Lower lobe of right lung (tissue), 2 donors: ENCODE data around the gene LCOR. TPM values are rescaled to one million over a fixed set of nuclear protein-coding genes. Genes with fewer than 3 reads are reported as not detected.

ENCODE experiments used
- ATAC-seq, 2 donors: fragments of 200-7000 bp; cut with Tn5 transposase; one replicate each; pipeline ENCODE4 v1.9.1; 2020 to 2022; ENCODE audit warnings: mild to moderate bottlenecking in 2 of 2, moderate library complexity in 2 of 2
- DNase-seq: peaks from one replicate; pipeline ENCODE4 v3.0.0-alpha.2; 2020
- H3K27ac ChIP-seq: fragments of 200-600 bp; one replicate; pipeline ENCODE4 v1.8.0; 2022
- H3K27me3 ChIP-seq: fragments of 200-600 bp; one replicate; pipeline ENCODE4 v1.8.0; 2022; ENCODE audit warnings: low read depth
- H3K36me3 ChIP-seq: fragments of 200-600 bp; one replicate; pipeline ENCODE4 v1.8.0; 2022; ENCODE audit warnings: mild to moderate bottlenecking
- H3K4me1 ChIP-seq: fragments of 200-600 bp; one replicate; pipeline ENCODE4 v1.8.0; 2022
- H3K4me3 ChIP-seq: fragments of 200-600 bp; one replicate; pipeline ENCODE4 v1.8.0; 2022; ENCODE audit warnings: mild to moderate bottlenecking
- H3K9me3 ChIP-seq: fragments of 200-600 bp; one replicate; pipeline ENCODE4 v1.8.0; 2022
- intact Hi-C: fragments of 100-400 bp; cut with DNase I; formaldehyde crosslinking; loops from one replicate; pipeline ENCODE4 v1.11.0; 2022
- total RNA-seq: library from RNA; stranded (reverse); fragmentation: NEBNext Ultra II Directional; extraction: Animal tissue kit (Norgen Biotek cat#: 25700); gene quantifications from one replicate; pipeline ENCODE4 v1.2.1, GENCODE V29; 2021
- TF ChIP-seq, protein P1 (sequence below): fragments of 200-600 bp; IDR thresholded peaks from one replicate; pipeline ENCODE4 v1.8.0; 2022; ENCODE audit warnings: antibody characterized with exemption, mild to moderate bottlenecking
- donor health status: DM: no; HTN: yes; CAD: no; lungs with severe emphysema.

Gene LCOR
- total RNA-seq, 1 donor from 2014 or later: 34.7 TPM

DNA sequence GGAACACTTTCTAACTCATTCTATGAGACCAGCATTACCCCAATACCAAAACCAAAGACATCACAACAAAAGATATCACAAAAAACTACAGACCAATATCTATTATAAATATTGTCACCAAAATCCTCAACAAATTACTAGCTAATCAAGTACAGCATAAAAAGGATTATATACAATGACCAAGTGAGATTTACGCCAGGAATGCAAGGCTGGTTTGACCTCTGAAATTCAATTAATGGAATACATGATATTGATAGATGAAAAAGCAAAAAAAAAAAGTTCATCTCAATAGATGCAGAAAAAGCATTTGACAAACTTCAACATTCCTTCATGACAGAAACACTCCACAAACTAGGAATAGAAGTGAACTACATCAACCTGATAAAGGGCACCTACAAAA lies 175.3 kb downstream of the LCOR start:
- TF ChIP-seq, protein P1, sequence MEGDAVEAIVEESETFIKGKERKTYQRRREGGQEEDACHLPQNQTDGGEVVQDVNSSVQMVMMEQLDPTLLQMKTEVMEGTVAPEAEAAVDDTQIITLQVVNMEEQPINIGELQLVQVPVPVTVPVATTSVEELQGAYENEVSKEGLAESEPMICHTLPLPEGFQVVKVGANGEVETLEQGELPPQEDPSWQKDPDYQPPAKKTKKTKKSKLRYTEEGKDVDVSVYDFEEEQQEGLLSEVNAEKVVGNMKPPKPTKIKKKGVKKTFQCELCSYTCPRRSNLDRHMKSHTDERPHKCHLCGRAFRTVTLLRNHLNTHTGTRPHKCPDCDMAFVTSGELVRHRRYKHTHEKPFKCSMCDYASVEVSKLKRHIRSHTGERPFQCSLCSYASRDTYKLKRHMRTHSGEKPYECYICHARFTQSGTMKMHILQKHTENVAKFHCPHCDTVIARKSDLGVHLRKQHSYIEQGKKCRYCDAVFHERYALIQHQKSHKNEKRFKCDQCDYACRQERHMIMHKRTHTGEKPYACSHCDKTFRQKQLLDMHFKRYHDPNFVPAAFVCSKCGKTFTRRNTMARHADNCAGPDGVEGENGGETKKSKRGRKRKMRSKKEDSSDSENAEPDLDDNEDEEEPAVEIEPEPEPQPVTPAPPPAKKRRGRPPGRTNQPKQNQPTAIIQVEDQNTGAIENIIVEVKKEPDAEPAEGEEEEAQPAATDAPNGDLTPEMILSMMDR: no peak
- Histone ChIP-seq H3K36me3 (no peaks in the 10 kb centered on the region), H3K27me3 (no peaks in the 10 kb centered on the region), H3K4me1 (no peaks in the 10 kb centered on the region), H3K9me3 (peaks cover 13% of the 10 kb centered on the region), H3K27ac (no peak overlapping the region), H3K4me3 (no peak overlapping the region)
- ATAC-seq (no peak), DNase-seq (no peak)
- intact Hi-C loops: no loop called here

DNA sequence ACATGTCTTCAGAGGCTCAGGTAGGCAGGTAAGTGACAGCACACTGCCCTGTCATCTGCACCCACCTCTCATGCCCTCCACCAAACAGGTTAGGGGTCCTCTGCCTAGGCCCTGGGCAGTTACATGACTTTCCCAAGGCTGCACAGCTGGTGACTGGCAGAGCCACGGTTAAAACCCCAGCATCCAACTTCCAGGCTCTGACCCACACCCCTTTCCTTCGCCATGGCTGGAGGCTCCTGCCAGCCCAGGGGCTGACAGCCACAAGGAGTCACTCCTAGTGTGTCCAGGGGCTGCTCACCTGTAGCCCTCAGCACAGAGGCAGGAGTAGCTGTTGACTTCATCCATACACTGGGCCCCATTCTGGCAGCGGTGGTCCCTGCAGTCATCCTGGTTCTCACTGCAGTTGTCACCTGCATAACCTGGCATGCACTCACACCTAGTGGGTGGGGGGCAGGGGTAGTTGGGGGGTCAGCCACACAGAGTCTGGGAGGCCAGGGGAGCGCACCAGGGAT lies 178.7 kb downstream of the LCOR start:
- Histone ChIP-seq H3K36me3 (no peaks in the 10 kb centered on the region), H3K27me3 (no peaks in the 10 kb centered on the region), H3K9me3 (peaks cover 13% of the 10 kb centered on the region), H3K4me3 (no peak overlapping the region), H3K4me1 (no peaks in the 10 kb centered on the region), H3K27ac (no peak overlapping the region)
- ATAC-seq: no peak
- no peak for DNase-seq
- TF ChIP-seq, protein P1: no peak
- intact Hi-C loops: no loop called here

DNA sequence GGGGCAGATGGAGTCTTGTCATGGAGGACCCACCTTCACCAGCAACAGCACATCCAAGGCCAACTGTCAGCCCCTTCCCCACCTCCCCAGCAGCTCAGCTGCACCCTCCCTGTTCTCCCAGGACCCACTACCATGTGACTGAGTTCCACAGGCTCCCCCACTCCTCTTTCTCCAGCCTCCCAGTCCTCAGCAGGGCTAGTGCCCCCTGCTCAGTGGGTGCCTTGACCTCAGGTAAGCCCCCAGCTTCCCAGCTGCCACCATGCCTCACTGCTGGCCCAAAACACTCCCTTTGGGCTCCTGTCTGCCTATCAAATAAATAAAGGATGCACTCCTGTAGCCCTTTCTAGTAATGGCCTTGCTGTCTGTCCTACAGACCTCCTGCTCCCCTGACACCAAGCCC lies 179.3 kb downstream of the LCOR start:
- peaks cover 13% of the 10 kb centered on the region for H3K9me3 ChIP-seq
- no peak for DNase-seq
- H3K27me3 ChIP-seq: no peaks in the 10 kb centered on the region
- no peak for ATAC-seq
- intact Hi-C loops: no loop called here
- no peaks in the 10 kb centered on the region for H3K36me3 ChIP-seq
- no peak overlapping the region for H3K27ac ChIP-seq
- H3K4me3 ChIP-seq: no peak overlapping the region
- TF ChIP-seq, protein P1: no peak
- no peaks in the 10 kb centered on the region for H3K4me1 ChIP-seq

DNA sequence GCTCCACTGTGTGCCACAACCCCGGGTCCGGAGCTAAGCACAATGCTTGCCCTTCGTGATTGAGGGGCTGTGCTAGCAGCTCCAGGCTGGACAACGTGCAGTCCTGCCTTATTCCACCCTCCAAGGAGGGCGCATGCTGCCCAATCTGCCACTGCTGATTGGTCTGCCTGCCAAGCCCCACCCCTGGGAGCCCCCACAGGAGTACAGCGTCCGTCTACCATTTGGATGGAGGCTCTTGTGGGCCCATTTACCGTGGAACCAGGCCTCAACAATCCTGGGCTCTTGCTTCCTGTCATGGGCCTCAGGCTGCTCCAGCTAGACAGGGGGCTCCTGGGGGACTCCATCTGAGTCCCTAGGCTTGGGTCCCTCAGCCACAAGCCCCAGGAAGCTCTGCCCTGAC lies 180.4 kb downstream of the LCOR start:
- intact Hi-C loops: no loop called here
- H3K9me3 ChIP-seq: peaks cover 9% of the 10 kb centered on the region

DNA sequence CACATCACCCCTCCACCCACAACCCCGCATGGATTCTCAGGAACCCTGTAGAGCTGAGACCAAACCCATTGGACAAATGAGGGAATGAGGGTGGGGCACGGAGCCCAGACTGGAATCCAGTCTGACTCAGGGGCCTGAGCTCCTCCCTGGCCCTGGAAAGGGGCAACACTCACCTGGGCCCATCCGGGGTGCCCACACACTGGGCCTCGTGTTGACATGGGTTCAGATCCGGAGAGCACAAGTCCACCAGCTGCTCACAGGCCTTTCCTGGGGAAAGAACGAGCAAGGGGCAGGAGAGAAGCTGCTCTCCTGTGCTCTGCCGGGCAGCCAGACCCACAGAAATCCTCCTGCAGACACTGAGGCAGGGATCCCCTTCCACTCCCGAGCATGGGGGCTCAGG lies 181.5 kb downstream of the LCOR start:
- no peak overlapping the region for H3K27ac ChIP-seq
- TF ChIP-seq, protein P1: no peak
- intact Hi-C loops: no loop called here
- no peaks in the 10 kb centered on the region for H3K9me3 ChIP-seq
- H3K4me1 ChIP-seq: no peaks in the 10 kb centered on the region
- ATAC-seq: no peak
- DNase-seq: no peak
- no peaks in the 10 kb centered on the region for H3K27me3 ChIP-seq
- no peak overlapping the region for H3K4me3 ChIP-seq
- no peaks in the 10 kb centered on the region for H3K36me3 ChIP-seq

More for the DNA sequence above, 180.4 kb downstream of the LCOR start:
- no peak for DNase-seq
- no peak overlapping the region for H3K4me3 ChIP-seq
- no peak overlapping the region for H3K27ac ChIP-seq
- no peaks in the 10 kb centered on the region for H3K4me1 ChIP-seq
- no peaks in the 10 kb centered on the region for H3K27me3 ChIP-seq
- TF ChIP-seq, protein P1: no peak
- H3K36me3 ChIP-seq: no peaks in the 10 kb centered on the region
- no peak for ATAC-seq

DNA sequence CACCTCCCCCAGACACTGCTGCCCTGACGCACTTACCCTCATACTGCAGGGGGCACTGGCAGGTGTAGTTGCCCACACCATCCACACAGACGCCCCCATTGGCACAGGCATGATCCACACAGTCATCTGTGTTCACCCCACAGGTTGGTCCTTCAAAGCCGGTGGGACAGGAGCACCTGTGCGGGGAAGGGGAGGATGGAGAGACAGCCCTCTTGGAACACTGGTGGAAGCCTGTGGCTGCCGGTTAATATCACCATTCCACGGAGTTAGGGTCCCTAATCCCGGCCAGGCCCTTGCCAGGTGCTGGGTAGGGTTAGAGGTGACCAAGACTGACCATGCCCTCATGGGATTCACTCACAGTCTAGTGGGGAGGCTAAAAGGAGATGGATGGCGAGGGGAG lies 181.9 kb downstream of the LCOR start:
- ATAC-seq (no peak), DNase-seq (no peak)
- TF ChIP-seq, protein P1: no peak
- Histone ChIP-seq H3K9me3 (no peaks in the 10 kb centered on the region), H3K27ac (no peak overlapping the region), H3K4me3 (no peak overlapping the region), H3K36me3 (no peaks in the 10 kb centered on the region), H3K27me3 (no peaks in the 10 kb centered on the region), H3K4me1 (no peaks in the 10 kb centered on the region)
- intact Hi-C loops: no loop called here
